HepG2 (cell line): ENCODE data around the gene UGT1A3. TPM values are rescaled to one million over a fixed set of nuclear protein-coding genes. Genes with fewer than 3 reads are reported as not detected.

Experiments
- ATF1 ChIP-seq: IDR thresholded peaks from 2 replicates; pipeline ENCODE4 v1.6.1; 2016; ENCODE audit warnings: mild to moderate bottlenecking, control low read depth
- BCL6 ChIP-seq: IDR thresholded peaks from 2 replicates; pipeline ENCODE4 v1.6.1; 2016; ENCODE audit warnings: missing genetic modification reagents, missing compliant biosample characterization
- BHLHE40 ChIP-seq: IDR thresholded peaks from 2 replicates; pipeline ENCODE4 v1.6.1; 2011; ENCODE audit warnings: low read length, improper control_type of control experiment
- CBX2 ChIP-seq, 2 experiments: fragments of 200-600 bp in 1 of 2; sonication (generic); formaldehyde crosslinking in 1 of 2; IDR thresholded peaks; 2 replicates each; pipeline versions ENCODE4 v1.7.0 to v1.8.1; 2018 to 2022; ENCODE audit warnings: low read depth in 2 of 2, low read length in 1 of 2, mild to moderate bottlenecking in 1 of 2, missing genetic modification reagents in 1 of 2
- CCDC6 ChIP-seq: sonication (generic); formaldehyde crosslinking; IDR thresholded peaks from 2 replicates; pipeline ENCODE4 v1.8.1; 2022; ENCODE audit warnings: mild to moderate bottlenecking, missing genetic modification reagents, moderate library complexity
- CREB1 ChIP-seq, 2 experiments: fragments of 450-650 bp in 1 of 2; IDR thresholded peaks; 2 replicates each; pipeline ENCODE4 v1.6.1; 2016 to 2017; ENCODE audit warnings: control low read depth in 1 of 2, mild to moderate bottlenecking in 1 of 2, missing compliant biosample characterization in 1 of 2, missing genetic modification characterization in 1 of 2
- EZH2 ChIP-seq: conservative IDR thresholded peaks from 2 replicates; pipeline ENCODE4 v1.6.1; 2012; ENCODE audit warnings: mild to moderate bottlenecking, low read depth, low read length, moderate library complexity
- GABPB1 ChIP-seq: IDR thresholded peaks from 2 replicates; pipeline ENCODE4 v1.6.1; 2016; ENCODE audit warnings: mild to moderate bottlenecking, missing genetic modification reagents, moderate library complexity, missing compliant biosample characterization
- HNRNPUL1 ChIP-seq: fragments of 200-400 bp; formaldehyde crosslinking; IDR thresholded peaks from 2 replicates; pipeline ENCODE4 v1.6.1; 2017; ENCODE audit warnings: low read depth, mild to moderate bottlenecking, low read length, moderate library complexity
- IRX3 ChIP-seq: sonication (generic); formaldehyde crosslinking; IDR thresholded peaks from 2 replicates; pipeline ENCODE4 v1.8.1; 2023; ENCODE audit warnings: mild to moderate bottlenecking, low read depth, missing genetic modification reagents, borderline replicate concordance
- KDM3A ChIP-seq: IDR thresholded peaks from 2 replicates; pipeline ENCODE4 v1.6.1; 2018; ENCODE audit warnings: low read depth, missing compliant biosample characterization
- MAFF ChIP-seq: IDR thresholded peaks from 2 replicates; pipeline ENCODE4 v1.6.1; 2011; ENCODE audit warnings: low read depth, low read length, improper control_type of control experiment
- NCOA2 ChIP-seq: sonication (generic); formaldehyde crosslinking; IDR thresholded peaks from 2 replicates; pipeline ENCODE4 v1.8.0; 2022; ENCODE audit warnings: inconsistent platforms
- NCOR1 ChIP-seq: fragments of 200-600 bp; sonication (generic); IDR thresholded peaks from 2 replicates; pipeline ENCODE4 v1.7.0; 2017; ENCODE audit warnings: antibody characterized with exemption, low read length, borderline replicate concordance
- RAD21 ChIP-seq: fragments of 450-650 bp; formaldehyde crosslinking; IDR thresholded peaks from 2 replicates; pipeline ENCODE4 v1.5.0; 2020; ENCODE audit warnings: mild to moderate bottlenecking
- RBFOX2 ChIP-seq: fragments of 200-400 bp; formaldehyde crosslinking; IDR thresholded peaks from 2 replicates; pipeline ENCODE4 v1.6.1; 2017; ENCODE audit warnings: low read depth, mild to moderate bottlenecking, low read length
- REPIN1 ChIP-seq: sonication (generic); formaldehyde crosslinking; IDR thresholded peaks from 2 replicates; pipeline ENCODE4 v1.8.0; 2022; ENCODE audit warnings: missing genetic modification reagents, low read depth, mild to moderate bottlenecking, borderline replicate concordance
- RXRB ChIP-seq: IDR thresholded peaks from 2 replicates; pipeline ENCODE4 v1.6.1; 2016; ENCODE audit warnings: borderline replicate concordance, missing genetic modification reagents, missing compliant biosample characterization
- SALL2 ChIP-seq: sonication (generic); formaldehyde crosslinking; IDR thresholded peaks from 2 replicates; pipeline ENCODE4 v1.8.1; 2023; ENCODE audit warnings: mild to moderate bottlenecking, missing genetic modification reagents, inconsistent platforms
- ZC3H13 ChIP-seq: sonication (generic); formaldehyde crosslinking; IDR thresholded peaks from 2 replicates; pipeline ENCODE4 v1.8.1; 2023; ENCODE audit warnings: mild to moderate bottlenecking, missing genetic modification reagents, moderate library complexity
- ZNF335 ChIP-seq: sonication (generic); formaldehyde crosslinking; IDR thresholded peaks from 2 replicates; pipeline ENCODE4 v1.4.0; 2020; ENCODE audit warnings: missing genetic modification reagents
- ZNF614 ChIP-seq: IDR thresholded peaks from 2 replicates; pipeline ENCODE4 v1.6.1; 2018; ENCODE audit warnings: missing biosample characterization, missing genetic modification reagents, inconsistent platforms, borderline replicate concordance
- ZNF776 ChIP-seq: sonication (generic); formaldehyde crosslinking; IDR thresholded peaks from 2 replicates; pipeline ENCODE4 v1.4.0; 2020; ENCODE audit warnings: mild to moderate bottlenecking, missing genetic modification reagents
- polyA plus RNA-seq, 8 experiments: library from polyadenylated mRNA; depleted of rRNA in 3 of 8; stranded (reverse) in 7 of 8; unstranded in 1 of 8; fragments of >200 nt; fragmentation: Illumina TruSeq in 4 of 8; extraction: Trizol in 4 of 8; gene quantifications; 2 replicates each; pipeline versions ENCODE4 v1.2.1 to v1.2.3, GENCODE V29; 2011 to 2016; ENCODE audit warnings: low read depth in 4 of 8, missing spikeins in 1 of 8, mixed read lengths in 1 of 8; ENCODE audit not compliant: insufficient read depth in 1 of 8
- total RNA-seq, 5 experiments: library from RNA; depleted of rRNA; stranded (reverse); fragments of >200 nt; fragmentation: Illumina TruSeq; extraction: Trizol; gene quantifications; 2 replicates each; pipeline ENCODE4 v1.2.3, GENCODE V29; 2016; ENCODE audit warnings: low read depth in 1 of 5
- TF ChIP-seq, protein P1 (sequence below): sonication (generic); formaldehyde crosslinking; IDR thresholded peaks from 2 replicates; pipeline ENCODE4 v1.4.0; 2020; ENCODE audit warnings: mild to moderate bottlenecking, missing genetic modification reagents
- TF ChIP-seq, protein P2 (sequence below): sonication (generic); formaldehyde crosslinking; IDR thresholded peaks from 2 replicates; pipeline ENCODE4 v1.5.0; 2020; ENCODE audit warnings: mild to moderate bottlenecking, missing genetic modification reagents
- TF ChIP-seq, protein P3 (sequence below): sonication (generic); formaldehyde crosslinking; IDR thresholded peaks from 2 replicates; pipeline ENCODE4 v1.4.0; 2020; ENCODE audit warnings: mild to moderate bottlenecking, missing genetic modification reagents

Gene UGT1A3
- total and polyA plus RNA-seq, 2 of the 13 experiments (the other 11 are each of a cell fraction or from before 2014, with no cell fraction given), result not detected

DNA sequence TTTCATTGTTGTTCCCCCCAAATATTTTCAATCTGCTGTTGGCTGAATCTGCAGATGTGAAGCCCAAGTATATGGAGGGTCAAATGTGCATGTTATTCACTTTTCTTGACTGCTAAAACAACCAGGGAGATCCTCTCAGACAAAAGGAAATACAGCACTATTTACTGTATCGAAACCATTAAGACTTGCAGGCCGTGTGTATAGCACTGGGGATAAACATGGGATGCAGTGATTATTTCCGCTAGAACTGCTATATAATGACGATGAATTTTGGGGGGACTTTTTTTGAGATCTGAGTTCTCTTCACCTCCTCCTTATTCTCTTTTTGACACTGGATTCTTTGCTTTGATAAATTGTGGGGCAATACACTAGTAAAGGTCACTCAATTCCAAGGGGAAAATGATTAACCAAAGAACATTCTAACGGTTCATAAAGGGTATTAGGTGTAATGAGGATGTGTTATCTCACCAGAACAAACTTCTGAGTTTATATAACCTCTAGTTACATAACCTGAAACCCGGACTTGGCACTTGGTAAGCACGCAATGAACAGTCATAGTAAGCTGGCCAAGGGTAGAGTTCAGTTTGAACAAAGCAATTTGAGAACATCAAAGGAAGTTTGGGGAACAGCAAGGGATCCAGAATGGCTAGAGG is 27.7 kb downstream of the UGT1A3 start (continued):
- TF ChIP-seq ZNF614 (CRISPR knock-in tag) (peak; percentile 89), REPIN1 (peak; percentile 79), RAD21 (CRISPR knock-in tag) (no peak), NCOA2 (peak; percentile 93), MAFF (no peak), CCDC6 (CRISPR knock-in tag) (peak; percentile 70; the same call in 1 of the 2 replicates), BCL6 (CRISPR knock-in tag) (peak; percentile 97), ZC3H13 (CRISPR knock-in tag) (no peak), BHLHE40 (peak; percentile 57; the same call in 1 of the 2 replicates), KDM3A (CRISPR knock-in tag) (peak; percentile 64; the same call in 1 of the 2 replicates), CBX2 (IDR thresholded peaks at IDR 0.05; ENCODE audit: low read depth, low read length) (peak; percentile 83; the same call in 1 of the 2 replicates), CBX2 (CRISPR knock-in tag; IDR thresholded peaks at IDR 0.05; ENCODE audit: low read depth) (peak; percentile 94; the same call in 1 of the 2 replicates), NCOR1 (peak; percentile 99), ZNF335 (CRISPR knock-in tag) (0 out of 2 replicates have a peak, but pooled peaks have one; percentile 51), GABPB1 (CRISPR knock-in tag) (0 out of 2 replicates have a peak, but pooled peaks have one; percentile 19), RBFOX2 (no peak), RXRB (CRISPR knock-in tag) (peak; percentile 99), HNRNPUL1 (peak; percentile 78; the same call in 1 of the 2 replicates), EZH2 (no peak), ATF1 (CRISPR knock-in tag) (peak; percentile 80), SALL2 (CRISPR knock-in tag) (0 out of 2 replicates have a peak, but pooled peaks have one; percentile 56), ZNF776 (CRISPR knock-in tag) (no peak), IRX3 (CRISPR knock-in tag) (peak; percentile 81; the same call in 1 of the 2 replicates), CREB1 (IDR thresholded peaks at IDR 0.05) (peak; percentile 67), CREB1 (CRISPR knock-in tag; IDR thresholded peaks at IDR 0.05) (peak; percentile 87)
- TF ChIP-seq, protein P1, sequence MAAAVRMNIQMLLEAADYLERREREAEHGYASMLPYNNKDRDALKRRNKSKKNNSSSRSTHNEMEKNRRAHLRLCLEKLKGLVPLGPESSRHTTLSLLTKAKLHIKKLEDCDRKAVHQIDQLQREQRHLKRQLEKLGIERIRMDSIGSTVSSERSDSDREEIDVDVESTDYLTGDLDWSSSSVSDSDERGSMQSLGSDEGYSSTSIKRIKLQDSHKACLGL (CRISPR knock-in tag), result no peak
- TF ChIP-seq, protein P2, sequence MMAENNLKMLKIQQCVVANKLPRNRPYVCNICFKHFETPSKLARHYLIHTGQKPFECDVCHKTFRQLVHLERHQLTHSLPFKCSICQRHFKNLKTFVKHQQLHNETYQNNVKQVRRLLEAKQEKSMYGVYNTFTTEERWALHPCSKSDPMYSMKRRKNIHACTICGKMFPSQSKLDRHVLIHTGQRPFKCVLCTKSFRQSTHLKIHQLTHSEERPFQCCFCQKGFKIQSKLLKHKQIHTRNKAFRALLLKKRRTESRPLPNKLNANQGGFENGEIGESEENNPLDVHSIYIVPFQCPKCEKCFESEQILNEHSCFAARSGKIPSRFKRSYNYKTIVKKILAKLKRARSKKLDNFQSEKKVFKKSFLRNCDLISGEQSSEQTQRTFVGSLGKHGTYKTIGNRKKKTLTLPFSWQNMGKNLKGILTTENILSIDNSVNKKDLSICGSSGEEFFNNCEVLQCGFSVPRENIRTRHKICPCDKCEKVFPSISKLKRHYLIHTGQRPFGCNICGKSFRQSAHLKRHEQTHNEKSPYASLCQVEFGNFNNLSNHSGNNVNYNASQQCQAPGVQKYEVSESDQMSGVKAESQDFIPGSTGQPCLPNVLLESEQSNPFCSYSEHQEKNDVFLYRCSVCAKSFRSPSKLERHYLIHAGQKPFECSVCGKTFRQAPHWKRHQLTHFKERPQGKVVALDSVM (CRISPR knock-in tag), result no peak
- TF ChIP-seq, protein P3, sequence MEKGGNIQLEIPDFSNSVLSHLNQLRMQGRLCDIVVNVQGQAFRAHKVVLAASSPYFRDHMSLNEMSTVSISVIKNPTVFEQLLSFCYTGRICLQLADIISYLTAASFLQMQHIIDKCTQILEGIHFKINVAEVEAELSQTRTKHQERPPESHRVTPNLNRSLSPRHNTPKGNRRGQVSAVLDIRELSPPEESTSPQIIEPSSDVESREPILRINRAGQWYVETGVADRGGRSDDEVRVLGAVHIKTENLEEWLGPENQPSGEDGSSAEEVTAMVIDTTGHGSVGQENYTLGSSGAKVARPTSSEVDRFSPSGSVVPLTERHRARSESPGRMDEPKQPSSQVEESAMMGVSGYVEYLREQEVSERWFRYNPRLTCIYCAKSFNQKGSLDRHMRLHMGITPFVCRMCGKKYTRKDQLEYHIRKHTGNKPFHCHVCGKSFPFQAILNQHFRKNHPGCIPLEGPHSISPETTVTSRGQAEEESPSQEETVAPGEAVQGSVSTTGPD (CRISPR knock-in tag), result peak; percentile 94
